HEK293T (cell line): ENCODE data around the gene ZDHHC9.
A peak's percentile ranks its signal among the peaks of the same experiment; 100 is the strongest.

Experiments used
- CTCF ChIA-PET: fragments of 350-600 bp; formaldehyde crosslinking; extraction: SDS; loops from one replicate; lab custom pipeline; 2021; ENCODE audit warnings: antibody characterized with exemption, inconsistent platforms; lab: Yijun Ruan, JAX
- POLR2A ChIA-PET: fragments of 350-600 bp; formaldehyde crosslinking; extraction: SDS; loops from one replicate; lab custom pipeline; 2020; ENCODE audit warnings: antibody characterized with exemption, inconsistent platforms; lab: Yijun Ruan, JAX
- DNase-seq: peaks from one replicate; pipeline ENCODE4 v3.0.0; 2012; ENCODE audit warnings: mixed read lengths; ENCODE audit errors: extremely low spot score
- ARNT ChIP-seq: fragments of 450-650 bp; IDR thresholded peaks from 2 replicates; pipeline ENCODE4 v1.6.1; 2017; ENCODE audit warnings: mild to moderate bottlenecking
- BHLHE40 ChIP-seq: fragments of 450-650 bp; IDR thresholded peaks from 2 replicates; pipeline ENCODE4 v1.6.1; 2016; ENCODE audit warnings: mild to moderate bottlenecking, moderate library complexity, borderline replicate concordance
- CTBP1 ChIP-seq: fragments of 450-650 bp; IDR thresholded peaks from 2 replicates; pipeline ENCODE4 v1.6.1; 2016; ENCODE audit warnings: borderline replicate concordance
- ELF4 ChIP-seq: fragments of 450-650 bp; IDR thresholded peaks from 2 replicates; pipeline ENCODE4 v1.6.1; 2017; ENCODE audit warnings: antibody characterized with exemption
- FOXA1 ChIP-seq: fragments of 450-650 bp; IDR thresholded peaks from 2 replicates; pipeline ENCODE4 v1.6.1; 2016; ENCODE audit warnings: mild to moderate bottlenecking
- FOXK2 ChIP-seq: fragments of 450-650 bp; IDR thresholded peaks from 2 replicates; pipeline ENCODE4 v1.6.1; 2016; ENCODE audit warnings: mild to moderate bottlenecking
- FOXM1 ChIP-seq: fragments of 450-650 bp; IDR thresholded peaks from 2 replicates; pipeline ENCODE4 v1.6.1; 2017; ENCODE audit warnings: mild to moderate bottlenecking, borderline replicate concordance
- HDGF ChIP-seq: fragments of 450-650 bp; IDR thresholded peaks from 2 replicates; pipeline ENCODE4 v1.6.1; 2017; ENCODE audit warnings: antibody characterized with exemption, borderline replicate concordance
- L3MBTL2 ChIP-seq: fragments of 450-650 bp; conservative IDR thresholded peaks from 2 replicates; pipeline ENCODE4 v1.6.1; 2016; ENCODE audit warnings: mild to moderate bottlenecking
- LEF1 ChIP-seq: fragments of 450-650 bp; IDR thresholded peaks from 2 replicates; pipeline ENCODE4 v1.6.1; 2017; ENCODE audit warnings: mild to moderate bottlenecking, borderline replicate concordance
- NFRKB ChIP-seq: fragments of 450-650 bp; IDR thresholded peaks from 2 replicates; pipeline ENCODE4 v1.6.1; 2016; ENCODE audit warnings: mild to moderate bottlenecking, moderate library complexity
- PKNOX1 ChIP-seq: fragments of 450-650 bp; IDR thresholded peaks from 2 replicates; pipeline ENCODE4 v1.6.1; 2016
- SP1 ChIP-seq: fragments of 450-650 bp; IDR thresholded peaks from 2 replicates; pipeline ENCODE4 v1.6.1; 2017
- SUZ12 ChIP-seq: fragments of 450-650 bp; IDR thresholded peaks from 2 replicates; pipeline ENCODE4 v1.6.1; 2016; ENCODE audit warnings: mild to moderate bottlenecking
- TARDBP ChIP-seq: fragments of 450-650 bp; IDR thresholded peaks from 2 replicates; pipeline ENCODE4 v1.6.1; 2016
- ZNF384 ChIP-seq: fragments of 450-650 bp; IDR thresholded peaks from 2 replicates; pipeline ENCODE4 v1.6.1; 2016

ZDHHC9 gene

GRCh38 chrX:129823115-129823514 lies 20.6 kb downstream of the ZDHHC9 start:
- POLR2A ChIA-PET, result no interaction called here
- CTCF ChIA-PET, result interaction anchor here (0.6 to 1.1 kb wide), 4 partner anchors 10 to 273 kb away, joined by 3 to 4 read pairs (median 4); no protein-coding TSS in a partner anchor

GRCh38 chrX:129818123-129818522 lies 25.6 kb downstream of the ZDHHC9 start:
- no peak for TF ChIP-seq HDGF
- no peak for TF ChIP-seq TARDBP
- TF ChIP-seq NFRKB, result no peak
- TF ChIP-seq SUZ12, result no peak
- TF ChIP-seq FOXA1, result no peak
- TF ChIP-seq PKNOX1, result no peak
- TF ChIP-seq ZNF384, result no peak
- TF ChIP-seq ELF4, result no peak
- TF ChIP-seq SP1, result no peak
- TF ChIP-seq FOXM1, result no peak
- TF ChIP-seq L3MBTL2, result no peak
- no peak for TF ChIP-seq CTBP1
- no peak for TF ChIP-seq FOXK2
- TF ChIP-seq BHLHE40, result no peak
- no peak for TF ChIP-seq ARNT
- TF ChIP-seq LEF1, result no peak
- CTCF ChIA-PET, result no interaction called here
- POLR2A ChIA-PET, result no interaction called here
- no peak for DNase-seq

More at GRCh38 chrX:129823115-129823514, 20.6 kb downstream of the ZDHHC9 start:
- DNase-seq, result peak; percentile 63
- no peak for TF ChIP-seq BHLHE40
- no peak for TF ChIP-seq HDGF
- no peak for TF ChIP-seq SUZ12
- TF ChIP-seq TARDBP, result no peak
- TF ChIP-seq FOXA1, result no peak
- TF ChIP-seq LEF1, result no peak
- TF ChIP-seq FOXM1, result no peak
- TF ChIP-seq ZNF384, result no peak

- TF ChIP-seq L3MBTL2, result no peak
- TF ChIP-seq NFRKB, result no peak
- TF ChIP-seq ARNT, result no peak
- TF ChIP-seq FOXK2, result no peak
- no peak for TF ChIP-seq BHLHE40
- no peak for TF ChIP-seq ZNF384
- TF ChIP-seq FOXM1, result no peak
- no peak for TF ChIP-seq HDGF
- TF ChIP-seq SUZ12, result no peak
- no peak for TF ChIP-seq PKNOX1
- TF ChIP-seq FOXA1, result no peak
- CTCF ChIA-PET, result interaction anchor here (1.1 kb wide), 1 partner anchor 9 kb away, joined by 4 read pairs; no protein-coding TSS in a partner anchor
- POLR2A ChIA-PET, result no interaction called here
- no peak for DNase-seq
These were observed 29.9 kb downstream of the ZDHHC9 start for GRCh38 chrX:129813662-129814368.

GRCh38 chrX:129808829-129809796 lies 34.6 kb downstream of the ZDHHC9 start:
- DNase-seq, result no peak
- ChIA-PET CTCF (interaction anchor here (0.5 to 0.7 kb wide), 2 partner anchors 23 to 195 kb away, joined by 3 to 7 read pairs; no protein-coding TSS in a partner anchor), POLR2A (no interaction called here)
- no peak for TF ChIP-seq LEF1
- no peak for TF ChIP-seq CTBP1
- no peak for TF ChIP-seq SUZ12
- no peak for TF ChIP-seq SP1

- ChIA-PET POLR2A (no interaction called here), CTCF (interaction anchor here (0.5 kb wide), 1 partner anchor 24 kb away, joined by 3 read pairs; no protein-coding TSS in a partner anchor)
- DNase-seq, result no peak
- TF ChIP-seq CTBP1 (no peak), SUZ12 (no peak), FOXK2 (no peak)
These were observed 35.4 kb downstream of the ZDHHC9 start for GRCh38 chrX:129808158-129808828.

- CTCF ChIA-PET, result no interaction called here
- TF ChIP-seq FOXA1 (no peak), NFRKB (no peak), LEF1 (no peak), FOXK2 (no peak), ELF4 (no peak), ZNF384 (no peak), BHLHE40 (no peak), PKNOX1 (no peak), L3MBTL2 (no peak), TARDBP (no peak), FOXM1 (no peak)
- POLR2A ChIA-PET, result no interaction called here
- DNase-seq, result no peak
These were observed 38.9 kb downstream of the ZDHHC9 start for GRCh38 chrX:129804806-129805205.
